Transverse colon (tissue), 4 donors: ENCODE data around the gene CA12.

ENCODE experiments used
- CTCF ChIP-seq, 5 experiments: fragments of 200-600 bp in 3 of 5; fragments of 450-650 bp in 2 of 5; sonication (generic) in 3 of 5; IDR thresholded peaks; 1 replicate in 2 of 5; 2 replicates in 3 of 5; pipeline ENCODE4 v1.5.1; 2016 to 2017; ENCODE audit warnings: antibody characterized with exemption in 5 of 5, inconsistent platforms in 3 of 5, mild to moderate bottlenecking in 2 of 5, moderate library complexity in 1 of 5
- EP300 ChIP-seq: sonication (generic); formaldehyde crosslinking; IDR thresholded peaks from one replicate; pipeline ENCODE4 v1.6.1; 2017; ENCODE audit warnings: antibody characterized with exemption, low read depth
- POLR2A ChIP-seq: fragments of 450-650 bp; IDR thresholded peaks from one replicate; pipeline ENCODE4 v1.6.1; 2016; ENCODE audit warnings: antibody characterized with exemption, mild to moderate bottlenecking, moderate library complexity
- POLR2AphosphoS5 ChIP-seq, 3 donors: sonication (generic); formaldehyde crosslinking; IDR thresholded peaks; one replicate each; pipeline ENCODE4 v1.6.1; 2016; ENCODE audit warnings: antibody characterized with exemption in 3 of 3

DNA sequence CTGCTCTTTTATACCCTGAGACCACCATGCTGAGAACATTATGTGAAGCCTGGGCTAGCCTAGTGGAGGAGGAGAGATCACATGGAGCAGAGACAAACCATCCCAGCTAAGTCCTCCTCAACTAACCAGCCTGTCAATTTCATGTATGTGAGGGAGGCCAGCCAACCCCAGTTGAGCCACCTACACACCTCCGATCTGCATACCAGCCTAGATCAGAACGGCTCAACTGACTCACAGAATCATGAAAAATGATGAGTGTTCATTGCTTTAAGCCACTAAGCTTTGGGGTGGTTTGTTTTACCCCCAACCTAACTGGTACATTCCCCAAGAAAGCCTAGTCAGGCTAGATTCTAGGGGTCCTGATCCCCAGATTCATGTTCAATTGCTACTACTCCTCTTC is 19.4 kb upstream of the CA12 start:
- TF ChIP-seq CTCF (IDR thresholded peaks at IDR 0.05) (no peak), POLR2A (no peak), EP300 (no peak), POLR2AphosphoS5 (IDR thresholded peaks at IDR 0.05) (no peak)
